Thyroid gland (tissue), 4 donors: ENCODE results near the gene IFNL2.

ENCODE experiments used
- POLR2A ChIP-seq, 2 donors: fragments of 450-650 bp; IDR thresholded peaks; one replicate each; pipeline ENCODE4 v1.6.1; 2017; ENCODE audit warnings: antibody characterized with exemption in 2 of 2, mild to moderate bottlenecking in 2 of 2, moderate library complexity in 1 of 2
- TF ChIP-seq, protein P1 (sequence below), 6 experiments: fragments of 200-600 bp in 3 of 6; fragments of 450-650 bp in 3 of 6; sonication (generic) in 3 of 6; IDR thresholded peaks; one replicate each; pipeline ENCODE4 v1.5.1; 2016 to 2019; ENCODE audit warnings: antibody characterized with exemption in 6 of 6, mild to moderate bottlenecking in 2 of 6, inconsistent platforms in 1 of 6, moderate library complexity in 1 of 6

DNA sequence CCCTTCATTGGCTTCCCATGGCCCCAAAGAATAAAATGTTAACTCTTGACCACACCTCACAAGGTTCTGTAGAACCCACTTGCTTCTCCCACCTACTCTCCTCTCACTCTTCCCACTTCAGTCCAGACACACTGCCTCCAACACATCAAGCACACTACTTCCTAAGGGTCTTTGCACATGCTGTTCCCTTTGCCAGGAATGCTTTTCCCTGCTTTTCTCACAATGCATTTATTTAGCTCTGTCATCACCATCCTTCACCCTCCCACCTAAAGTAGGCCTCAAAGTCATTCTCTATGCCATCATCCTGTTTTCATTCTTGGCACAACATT lies 36.0 kb downstream of the IFNL2 start:
- TF ChIP-seq, protein P1, sequence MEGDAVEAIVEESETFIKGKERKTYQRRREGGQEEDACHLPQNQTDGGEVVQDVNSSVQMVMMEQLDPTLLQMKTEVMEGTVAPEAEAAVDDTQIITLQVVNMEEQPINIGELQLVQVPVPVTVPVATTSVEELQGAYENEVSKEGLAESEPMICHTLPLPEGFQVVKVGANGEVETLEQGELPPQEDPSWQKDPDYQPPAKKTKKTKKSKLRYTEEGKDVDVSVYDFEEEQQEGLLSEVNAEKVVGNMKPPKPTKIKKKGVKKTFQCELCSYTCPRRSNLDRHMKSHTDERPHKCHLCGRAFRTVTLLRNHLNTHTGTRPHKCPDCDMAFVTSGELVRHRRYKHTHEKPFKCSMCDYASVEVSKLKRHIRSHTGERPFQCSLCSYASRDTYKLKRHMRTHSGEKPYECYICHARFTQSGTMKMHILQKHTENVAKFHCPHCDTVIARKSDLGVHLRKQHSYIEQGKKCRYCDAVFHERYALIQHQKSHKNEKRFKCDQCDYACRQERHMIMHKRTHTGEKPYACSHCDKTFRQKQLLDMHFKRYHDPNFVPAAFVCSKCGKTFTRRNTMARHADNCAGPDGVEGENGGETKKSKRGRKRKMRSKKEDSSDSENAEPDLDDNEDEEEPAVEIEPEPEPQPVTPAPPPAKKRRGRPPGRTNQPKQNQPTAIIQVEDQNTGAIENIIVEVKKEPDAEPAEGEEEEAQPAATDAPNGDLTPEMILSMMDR (IDR thresholded peaks at IDR 0.05): no peak
- no peak for TF ChIP-seq POLR2A (IDR thresholded peaks at IDR 0.05)
